GM21423 (cell line): ENCODE measurements around the gene SLC44A5.
"Not testable (repeated sequence)": the region's sequence is repeated elsewhere in the genome, so short reads cannot be mapped to it uniquely, and the experiment has no call there.

Source experiments
- ATAC-seq: cut with Tn5 transposase; IDR thresholded peaks from one replicate; pipeline ENCODE4 v1.9.1; 2021; ENCODE audit warnings: mild to moderate bottlenecking, moderate library complexity; ENCODE audit not compliant: unreplicated experiment

Gene SLC44A5

DNA sequence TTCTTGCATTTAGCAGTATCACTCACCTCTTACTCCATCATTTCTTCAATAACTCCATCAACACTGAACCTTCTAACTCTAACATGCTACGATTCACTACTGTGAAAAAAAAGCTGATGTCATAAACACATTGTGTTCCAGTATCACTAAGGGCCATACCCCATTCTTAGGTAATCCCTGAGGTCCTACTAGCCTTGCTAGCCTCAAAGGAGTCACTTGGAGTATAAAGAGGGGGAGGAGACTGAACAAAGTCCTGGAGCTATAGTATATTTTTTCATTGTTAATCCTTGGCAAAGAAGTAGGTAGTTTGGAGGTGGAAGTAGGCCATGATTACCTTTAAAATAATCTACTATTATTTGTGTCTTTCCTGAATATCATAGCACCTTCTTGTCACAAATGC is at the start of gene SLC44A5:
TSS of gene SLC44A5 (minus strand) at position 101 of the 400 bp plus-strand sequence. CDS start 69,667 bp downstream, outside the sequence.
- no peak for ATAC-seq

- ATAC-seq, result no peak
Measured at GRCh38 chr1:75655931-75656330, 45.0 kb upstream of the SLC44A5 start.

GRCh38 chr1:75647183-75647582 is 36.3 kb upstream of the SLC44A5 start:
- not testable (repeated sequence) for ATAC-seq

DNA sequence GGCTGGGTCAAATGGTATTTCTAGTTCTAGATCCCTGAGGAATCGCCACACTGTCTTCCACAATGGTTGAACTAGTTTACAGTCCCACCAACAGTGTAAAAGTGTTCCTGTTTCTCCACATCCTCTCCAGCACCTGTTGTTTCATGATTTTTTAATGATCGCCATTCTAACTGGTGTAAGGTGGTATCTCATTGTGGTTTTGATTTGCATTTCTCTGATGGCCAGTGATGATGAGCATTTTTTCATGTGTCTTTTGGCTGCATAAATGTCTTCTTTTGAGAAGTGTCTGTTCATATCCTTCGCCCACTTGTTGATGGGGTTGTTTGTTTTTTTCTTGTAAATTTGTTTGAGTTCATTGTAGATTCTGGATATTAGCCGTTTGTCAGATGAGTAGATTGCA is 34.2 kb upstream of the SLC44A5 start:
- not testable (repeated sequence) for ATAC-seq

DNA sequence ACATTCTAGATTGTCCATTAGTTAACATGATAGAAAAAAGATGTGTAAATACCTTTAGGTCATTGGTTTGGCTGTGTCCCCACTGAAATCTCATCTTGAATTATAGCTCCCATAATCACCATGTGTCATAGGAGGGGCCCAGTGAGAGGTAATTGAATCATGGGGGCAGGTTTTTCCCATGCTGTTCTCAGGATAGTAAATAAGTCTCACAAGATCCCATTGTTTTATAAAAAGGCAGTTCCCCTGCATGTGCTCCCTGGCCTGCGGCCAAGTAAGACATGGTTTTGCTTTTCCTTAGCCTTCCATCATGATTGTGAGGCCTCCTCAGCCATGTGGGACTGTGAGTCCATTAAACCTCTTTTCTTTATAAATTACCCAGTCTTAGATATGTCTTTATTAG is 32.5 kb upstream of the SLC44A5 start:
- ATAC-seq, result no peak

DNA sequence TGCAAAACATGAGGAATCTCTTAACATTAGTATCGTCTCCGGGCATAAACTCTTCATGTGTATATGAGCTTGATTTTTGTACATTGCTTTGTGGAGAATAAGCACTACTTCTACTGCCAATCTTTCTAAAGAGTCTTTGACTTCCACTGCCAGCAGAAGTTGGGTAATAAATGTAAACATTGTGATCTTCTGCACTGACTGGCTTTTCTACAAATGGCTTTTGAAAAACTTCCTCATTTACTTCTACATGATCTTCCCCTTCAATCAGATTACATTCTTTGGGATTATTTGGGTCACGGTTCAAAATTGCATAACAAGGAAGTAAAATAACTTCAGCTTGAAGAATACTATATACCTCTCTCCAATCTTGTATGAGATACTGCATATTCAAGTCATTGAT is 30.4 kb upstream of the SLC44A5 start:
- ATAC-seq, result no peak

- ATAC-seq, result no peak
Measured at GRCh38 chr1:75640137-75640536, 29.2 kb upstream of the SLC44A5 start.

DNA sequence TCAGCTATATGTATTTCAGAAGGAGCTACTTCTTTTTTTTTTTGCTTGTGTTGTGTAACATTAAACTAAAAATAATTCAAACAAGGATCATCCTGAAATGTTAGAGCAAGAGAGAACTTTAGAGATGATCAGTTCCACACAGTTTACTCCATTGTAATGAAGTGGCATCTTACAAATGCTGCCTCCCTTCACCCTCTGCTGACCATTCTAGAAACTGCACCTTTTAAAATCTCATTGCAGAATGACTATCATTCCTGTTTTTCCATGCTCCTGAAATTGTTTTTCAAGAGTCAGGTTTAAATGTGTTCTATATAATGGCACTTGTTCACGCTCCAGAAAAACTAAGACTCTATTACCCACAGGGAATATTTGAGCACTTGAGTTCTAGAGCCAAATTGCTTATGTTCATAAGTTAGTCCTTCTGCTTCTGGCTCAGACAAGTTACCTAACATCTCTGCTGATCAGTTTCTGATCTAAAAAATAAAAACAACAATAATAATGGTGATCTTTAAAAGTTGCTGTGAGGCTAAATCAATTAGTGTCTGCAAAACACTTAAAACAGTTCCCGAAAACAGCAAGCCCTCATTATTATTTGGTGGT is 21.5 kb upstream of the SLC44A5 start:
- ATAC-seq, result no peak

DNA sequence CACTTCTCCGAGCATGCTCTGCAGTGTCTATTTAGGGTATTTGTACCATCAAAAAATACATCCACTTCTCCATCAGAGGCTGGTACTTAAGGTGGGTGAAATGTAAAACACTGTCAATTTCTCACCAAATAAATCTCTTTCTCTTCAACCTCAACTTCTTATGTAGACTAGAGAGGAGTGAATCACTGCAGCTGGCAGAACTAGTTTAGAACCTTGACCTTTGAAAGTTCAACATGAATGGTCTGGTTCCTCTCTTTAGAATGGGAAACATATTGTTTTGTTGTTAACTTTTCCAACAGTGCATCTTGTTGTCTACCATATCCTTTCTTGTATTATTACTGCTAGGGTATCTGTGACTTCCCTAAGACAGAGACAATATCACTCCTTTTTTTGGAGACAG is 20.1 kb upstream of the SLC44A5 start:
- ATAC-seq, result no peak

- ATAC-seq, result no peak
Measured at GRCh38 chr1:75630004-75630594, 19.2 kb upstream of the SLC44A5 start.

DNA sequence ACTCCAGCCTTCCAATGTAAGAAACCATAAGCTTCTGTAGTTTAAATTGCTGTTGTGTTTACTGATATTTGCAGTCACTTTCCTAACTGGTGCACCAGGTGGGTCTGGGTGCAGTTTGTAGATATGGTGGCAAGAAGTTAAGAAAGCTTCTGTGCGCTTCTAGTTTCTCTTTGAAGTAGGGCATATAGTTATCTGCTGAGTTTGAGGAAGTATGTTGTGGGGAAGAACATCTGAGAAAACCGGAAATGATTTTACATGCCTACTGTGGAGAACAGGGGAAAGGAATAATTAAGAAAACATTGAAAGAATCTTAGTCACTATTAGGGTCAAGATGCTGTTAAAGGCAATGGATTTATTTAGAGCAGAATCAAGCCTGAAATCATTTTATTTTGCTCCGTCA is 14.9 kb upstream of the SLC44A5 start:
- ATAC-seq, result no peak

GRCh38 chr1:75618382-75618781 is 7.5 kb upstream of the SLC44A5 start:
- no peak for ATAC-seq

DNA sequence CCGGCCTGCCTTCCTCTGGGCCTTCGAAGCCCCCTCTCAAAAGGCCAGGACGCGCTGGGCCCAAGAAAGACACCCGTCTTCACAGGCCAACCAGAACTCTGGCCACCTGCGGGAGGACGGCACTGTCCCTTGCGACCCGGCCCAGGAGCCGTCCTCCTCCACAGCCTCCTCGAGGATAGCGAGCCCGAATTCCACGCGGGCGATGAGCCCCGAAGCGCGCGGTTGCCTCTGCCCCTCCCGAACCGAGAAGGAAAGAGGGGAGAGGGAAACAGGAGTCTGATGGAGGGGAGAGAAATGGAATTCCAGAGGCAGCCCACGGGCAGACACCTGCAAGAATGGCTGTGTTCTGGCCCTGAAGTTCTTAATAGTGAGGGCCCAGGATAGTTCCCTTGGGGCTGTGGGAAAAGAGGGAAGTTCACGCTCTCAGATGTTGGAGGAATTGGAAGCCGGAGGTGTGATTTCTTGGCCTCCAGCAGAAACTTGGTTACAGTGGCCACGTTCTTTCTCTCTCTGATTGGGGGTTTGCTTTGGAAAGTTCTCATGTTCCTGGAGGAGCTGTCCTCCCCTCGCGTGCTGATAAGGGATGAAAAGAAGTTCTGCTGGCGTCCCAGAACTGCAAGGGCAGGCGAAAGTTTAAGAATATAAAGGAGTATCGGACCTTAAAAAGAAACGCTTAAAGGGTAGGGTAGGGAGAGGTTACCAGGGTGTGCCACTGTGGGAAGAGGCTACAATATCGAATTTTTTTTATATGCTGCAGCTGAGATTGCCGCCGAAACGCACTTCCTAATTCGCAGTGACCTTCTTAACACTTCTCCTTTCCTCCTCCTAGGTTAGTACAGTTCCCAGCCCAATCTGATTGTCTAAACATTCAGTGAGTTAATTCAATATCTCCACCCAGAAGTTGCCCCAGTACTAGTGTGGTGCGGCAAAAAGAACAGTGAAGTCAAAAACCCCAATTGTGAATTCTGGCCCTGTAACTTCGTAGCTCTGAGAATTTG is 5.8 kb upstream of the SLC44A5 start:
- ATAC-seq, result no peak

DNA sequence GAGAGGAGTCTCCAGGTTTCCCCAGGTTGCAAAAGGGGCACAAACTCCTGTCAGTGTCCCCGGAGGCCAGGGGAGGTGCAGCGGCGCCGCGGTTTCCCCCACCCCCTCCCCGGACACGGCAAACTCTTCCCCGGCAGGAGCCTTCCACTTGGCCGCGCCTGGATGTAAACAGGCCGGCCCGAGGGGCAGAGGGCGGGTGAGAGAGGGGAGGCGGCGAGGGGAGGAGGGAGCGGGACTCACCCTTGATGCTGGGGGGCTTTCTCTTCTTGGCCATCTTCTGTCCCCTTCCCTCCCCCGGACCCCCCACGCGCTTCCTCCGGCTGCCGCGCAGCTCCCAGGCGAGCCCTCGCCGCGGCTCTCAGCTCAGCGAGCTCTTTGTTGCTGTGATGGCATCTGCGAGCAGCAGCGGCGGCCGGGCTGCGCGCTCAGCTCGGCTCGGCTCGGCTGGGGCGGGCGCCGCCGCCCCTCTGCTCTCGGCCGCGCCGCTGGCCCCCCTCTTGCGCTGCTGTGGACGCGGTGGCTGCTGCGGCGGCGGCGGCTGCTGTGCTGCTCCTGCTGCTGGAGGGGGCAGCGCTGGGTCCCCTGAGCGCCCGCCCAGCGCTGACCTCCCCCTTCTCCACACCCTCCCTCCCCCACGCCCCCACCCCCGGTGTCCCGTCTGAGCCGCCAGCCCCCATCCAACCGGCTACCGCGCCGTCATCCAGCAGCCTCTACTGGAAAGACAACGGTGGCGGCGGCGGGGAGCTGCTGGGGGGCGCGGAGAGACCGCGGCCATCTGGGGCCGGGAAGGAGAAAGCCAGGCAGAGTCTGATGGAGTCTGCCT is 4.9 kb upstream of the SLC44A5 start:
- ATAC-seq, result peak; percentile 43

DNA sequence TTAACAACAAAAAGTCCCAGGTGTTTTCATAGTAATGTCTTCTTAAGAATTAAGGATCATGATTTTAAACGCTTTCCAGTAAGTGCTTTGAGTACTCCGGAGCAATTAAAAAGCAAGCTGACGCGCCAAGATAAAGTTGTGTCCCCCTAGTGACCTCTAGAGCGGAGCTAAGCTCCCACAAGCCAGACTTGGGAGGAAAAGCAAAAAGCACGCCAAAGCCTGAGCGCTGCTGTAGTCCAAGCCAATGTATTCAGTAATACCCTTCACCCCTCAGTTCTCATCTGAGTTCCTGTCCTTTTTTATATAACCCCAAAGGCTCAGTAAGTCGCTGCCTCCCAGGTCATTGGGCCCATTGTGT is 3.5 kb upstream of the SLC44A5 start:
- ATAC-seq, result peak; percentile 3

- ATAC-seq, result no peak
Measured at GRCh38 chr1:75613916-75614315, 3.0 kb upstream of the SLC44A5 start.

- ATAC-seq, result no peak
Measured at GRCh38 chr1:75612976-75613375, 2.1 kb upstream of the SLC44A5 start.

DNA sequence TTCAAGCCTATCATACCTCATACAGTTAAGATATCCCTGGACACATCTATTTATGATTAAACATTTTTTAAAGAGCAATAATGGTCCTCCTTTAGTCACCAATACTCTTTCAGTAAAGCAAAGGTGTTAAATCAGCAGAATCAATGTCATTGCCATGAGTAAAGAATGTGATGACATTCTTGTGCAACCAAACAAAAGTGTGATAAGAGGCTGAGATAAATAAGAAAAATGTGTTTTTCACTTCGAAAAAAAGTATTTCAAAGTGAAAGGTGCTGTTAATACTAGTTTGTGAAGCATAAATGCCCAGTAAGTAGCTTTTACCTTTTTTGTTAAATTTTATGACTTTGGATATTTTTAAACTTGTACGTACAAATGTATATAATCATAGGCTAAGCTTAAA is 8.4 kb downstream of the SLC44A5 start:
- ATAC-seq, result no peak

DNA sequence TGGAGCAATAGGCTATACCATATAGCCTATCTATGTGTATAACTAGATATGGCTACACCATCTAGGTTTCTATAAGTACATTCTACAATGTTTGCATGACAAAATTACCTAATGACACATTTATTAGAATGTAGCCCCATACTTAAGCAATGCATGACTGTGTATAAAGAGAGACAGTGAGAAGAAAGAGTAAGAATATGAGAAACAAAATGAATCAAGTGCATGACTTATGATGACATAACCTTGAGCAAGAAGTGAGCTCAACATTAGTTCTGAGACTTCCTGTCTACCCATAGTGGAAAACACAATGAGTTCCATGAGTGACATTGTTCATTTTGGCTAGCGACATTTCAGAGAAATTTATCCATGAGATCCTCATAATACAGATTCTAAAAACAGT is 10.1 kb downstream of the SLC44A5 start:
- ATAC-seq, result no peak

GRCh38 chr1:75594327-75594726 is 16.6 kb downstream of the SLC44A5 start:
- ATAC-seq, result no peak

DNA sequence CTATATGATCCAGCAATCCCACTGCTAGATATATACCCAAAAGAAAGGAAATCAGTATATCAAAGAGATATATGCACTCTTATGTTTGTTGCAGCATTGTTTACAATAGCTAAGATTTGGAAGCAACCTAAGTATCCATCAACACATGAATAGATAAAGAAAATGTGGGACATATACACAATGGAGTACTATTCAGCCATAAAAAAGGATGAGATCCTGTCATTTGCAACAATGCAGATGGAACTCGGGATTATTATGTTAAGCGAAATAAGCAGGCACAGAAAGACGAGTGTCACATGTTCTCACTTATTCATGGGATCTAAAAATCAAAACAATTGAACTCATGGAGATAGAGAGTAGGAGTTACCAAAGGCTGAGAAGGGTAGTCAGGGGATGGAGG is 17.5 kb downstream of the SLC44A5 start:
- ATAC-seq, result not testable (repeated sequence)
